Measurements from ENCODE around the gene TRPC6. TPM values are rescaled to one million over a fixed set of nuclear protein-coding genes. Genes with fewer than 3 reads are reported as not detected.

TRPC6 gene
- total RNA-seq, 2 donors from 2014 or later = 0.52 to 4.0 TPM

GRCh38 chr11:101582989-101583250 is 887 bp downstream of the TRPC6 start:
- no peak for DNase-seq
- intact Hi-C loops (cut with DNase I) = no loop called here
- TF ChIP-seq POLR2A (IDR thresholded peaks at IDR 0.05) (no peak), CTCF (IDR thresholded peaks at IDR 0.05) (no peak)
- Histone ChIP-seq H3K36me3 (replicated peaks in 1 of 2; ENCODE audit: insufficient read depth in 1 of 2, low read depth in 2 of 2) (no peaks in the 10 kb centered on the region), H3K4me3 (peak overlapping the region in 1 of 2 donors; percentile 10), H3K27me3 (no peaks in the 10 kb centered on the region), H3K4me1 (peaks cover 17% of the 10 kb centered on the region), H3K27ac (peak overlapping the region in 2 of 4 donors; percentile 44 to 49), H3K9me3 (no peaks in the 10 kb centered on the region)
- WGBS, 2 donors = 2 to 13% methylated on average over 13 to 19 of the region's 19 CpGs
- ATAC-seq = no peak

- DNase-seq (no peak), ATAC-seq (peak; percentile 36)
- H3K27me3 ChIP-seq = no peaks in the 10 kb centered on the region
- peak overlapping the region in 1 of 2 donors; percentile 10 for H3K4me3 ChIP-seq
- TF ChIP-seq POLR2A (IDR thresholded peaks at IDR 0.05) (no peak), CTCF (IDR thresholded peaks at IDR 0.05) (no peak)
- no peaks in the 10 kb centered on the region for H3K9me3 ChIP-seq
- WGBS, 2 donors = 4 to 6% methylated on average over 32 to 35 of the region's 35 CpGs
- H3K4me1 ChIP-seq = peaks cover 17% of the 10 kb centered on the region
- no peak overlapping the region for H3K27ac ChIP-seq
- intact Hi-C loops (cut with DNase I) = no loop called here
- no peaks in the 10 kb centered on the region for H3K36me3 ChIP-seq (replicated peaks in 1 of 2; ENCODE audit: insufficient read depth in 1 of 2, low read depth in 2 of 2)
These were observed 1.4 kb downstream of the TRPC6 start for GRCh38 chr11:101582236-101582988.

- intact Hi-C loops (cut with DNase I) = no loop called here
- no peak overlapping the region for H3K27ac ChIP-seq
- no peaks in the 10 kb centered on the region for H3K27me3 ChIP-seq
- H3K9me3 ChIP-seq = no peaks in the 10 kb centered on the region
- peaks cover under 1% of the 10 kb centered on the region for H3K4me1 ChIP-seq
- TF ChIP-seq CTCF (IDR thresholded peaks at IDR 0.05) = no peak
- TF ChIP-seq POLR2A (IDR thresholded peaks at IDR 0.05) = no peak
- 49 to 50% methylated on average over 6 of the region's 6 CpGs for WGBS, 2 donors
- no peak for ATAC-seq
- no peaks in the 10 kb centered on the region for H3K36me3 ChIP-seq (replicated peaks in 1 of 2; ENCODE audit: insufficient read depth in 1 of 2, low read depth in 2 of 2)
- no peak for DNase-seq
- no peak overlapping the region for H3K4me3 ChIP-seq
These were observed 6.3 kb downstream of the TRPC6 start for GRCh38 chr11:101577461-101577860.

GRCh38 chr11:101576456-101576855 is 7.4 kb downstream of the TRPC6 start:
- Histone ChIP-seq H3K27me3 (no peaks in the 10 kb centered on the region), H3K36me3 (replicated peaks in 1 of 2; ENCODE audit: insufficient read depth in 1 of 2, low read depth in 2 of 2) (no peaks in the 10 kb centered on the region), H3K9me3 (no peaks in the 10 kb centered on the region), H3K4me3 (no peak overlapping the region), H3K27ac (no peak overlapping the region), H3K4me1 (no peaks in the 10 kb centered on the region)
- DNase-seq (no peak), ATAC-seq (no peak)
- no peak for TF ChIP-seq POLR2A (IDR thresholded peaks at IDR 0.05)
- TF ChIP-seq CTCF (IDR thresholded peaks at IDR 0.05) = no peak
- intact Hi-C loops (cut with DNase I) = no loop called here

GRCh38 chr11:101574886-101575285 is 8.9 kb downstream of the TRPC6 start:
- no peak for DNase-seq
- Histone ChIP-seq H3K4me1 (no peaks in the 10 kb centered on the region), H3K36me3 (replicated peaks in 1 of 2; ENCODE audit: insufficient read depth in 1 of 2, low read depth in 2 of 2) (no peaks in the 10 kb centered on the region), H3K4me3 (no peak overlapping the region), H3K27ac (no peak overlapping the region), H3K9me3 (no peaks in the 10 kb centered on the region), H3K27me3 (no peaks in the 10 kb centered on the region)
- no peak for ATAC-seq
- intact Hi-C loops (cut with DNase I) = no loop called here
- 0 to 15% methylated on average over 1 of the region's 1 CpG for WGBS, 2 donors
- TF ChIP-seq POLR2A (IDR thresholded peaks at IDR 0.05) (no peak), CTCF (IDR thresholded peaks at IDR 0.05) (no peak)
